MM.1S (cell line): ENCODE results near the gene KRT34.

Experiments
- DNase-seq: peaks from one replicate; pipeline ENCODE4 v3.0.0-alpha.2; 2015
- H2AFZ ChIP-seq: fragments of 300-600 bp; sonication (generic); 2 replicates; pipeline ENCODE4 v1.6.0; 2016; ENCODE audit warnings: antibody characterized with exemption, low read length
- H3F3A ChIP-seq: fragments of 300-600 bp; sonication (generic); 2 replicates; pipeline ENCODE4 v1.6.1; 2016; ENCODE audit warnings: mild to moderate bottlenecking, antibody characterized with exemption, low read length, moderate library complexity, mixed read lengths; ENCODE audit not compliant: insufficient read depth
- H3K27ac ChIP-seq: fragments of 300-600 bp; sonication (generic); 2 replicates; pipeline ENCODE4 v1.5.1; 2016; ENCODE audit warnings: mild to moderate bottlenecking, low read length
- H3K27me3 ChIP-seq: fragments of 300-600 bp; sonication (generic); replicated peaks from 2 replicates; pipeline ENCODE4 v1.6.0; 2016; ENCODE audit warnings: low read length; ENCODE audit not compliant: insufficient read depth
- H3K36me3 ChIP-seq: fragments of 300-600 bp; sonication (generic); replicated peaks from 2 replicates; pipeline ENCODE4 v1.6.1; 2016; ENCODE audit warnings: mild to moderate bottlenecking, low read length, mixed read lengths; ENCODE audit not compliant: insufficient read depth
- H3K4me1 ChIP-seq: fragments of 300-600 bp; sonication (generic); 2 replicates; pipeline ENCODE4 v1.6.1; 2016; ENCODE audit warnings: low read length, mixed read lengths
- H3K4me2 ChIP-seq: fragments of 300-600 bp; sonication (generic); 2 replicates; pipeline ENCODE4 v1.6.0; 2016; ENCODE audit warnings: low read depth, low read length
- H3K4me3 ChIP-seq: fragments of 300-600 bp; sonication (generic); 2 replicates; pipeline ENCODE4 v1.5.1; 2016; ENCODE audit warnings: low read length, mixed read lengths
- H3K79me2 ChIP-seq: fragments of 300-600 bp; sonication (generic); 2 replicates; pipeline ENCODE4 v1.6.1; 2016; ENCODE audit warnings: mixed run types, low read length, mixed read lengths
- H3K9ac ChIP-seq: fragments of 300-600 bp; sonication (generic); 2 replicates; pipeline ENCODE4 v1.6.1; 2016; ENCODE audit warnings: low read length, mixed read lengths
- H3K9me2 ChIP-seq: fragments of 300-600 bp; sonication (generic); replicated peaks from 2 replicates; pipeline ENCODE4 v1.6.1; 2016; ENCODE audit warnings: mild to moderate bottlenecking, low read length, mixed read lengths; ENCODE audit not compliant: insufficient read depth
- H3K9me3 ChIP-seq: fragments of 300-600 bp; sonication (generic); replicated peaks from 2 replicates; pipeline ENCODE4 v1.6.1; 2016; ENCODE audit warnings: mild to moderate bottlenecking, low read length, mixed read lengths; ENCODE audit not compliant: insufficient read depth
- H4K20me1 ChIP-seq: fragments of 300-600 bp; sonication (generic); 2 replicates; pipeline ENCODE4 v1.6.1; 2016; ENCODE audit warnings: mild to moderate bottlenecking, low read length, moderate library complexity, mixed read lengths; ENCODE audit not compliant: insufficient read depth
- EZH2 ChIP-seq: fragments of 300-600 bp; sonication (generic); optimal IDR thresholded peaks from 2 replicates; pipeline ENCODE3; 2017; ENCODE audit warnings: low read depth, mild to moderate bottlenecking, antibody characterized with exemption, low read length, mixed read lengths
- EZH2phosphoT487 ChIP-seq: fragments of 300-600 bp; sonication (generic); IDR thresholded peaks from 2 replicates; pipeline ENCODE4 v1.6.1; 2018; ENCODE audit warnings: antibody characterized with exemption, low read length
- TF ChIP-seq, protein P1 (sequence below): fragments of 300-600 bp; sonication (generic); IDR thresholded peaks from 2 replicates; pipeline ENCODE4 v1.5.1; 2016; ENCODE audit warnings: antibody characterized with exemption, low read length, mixed read lengths

KRT34 gene

DNA sequence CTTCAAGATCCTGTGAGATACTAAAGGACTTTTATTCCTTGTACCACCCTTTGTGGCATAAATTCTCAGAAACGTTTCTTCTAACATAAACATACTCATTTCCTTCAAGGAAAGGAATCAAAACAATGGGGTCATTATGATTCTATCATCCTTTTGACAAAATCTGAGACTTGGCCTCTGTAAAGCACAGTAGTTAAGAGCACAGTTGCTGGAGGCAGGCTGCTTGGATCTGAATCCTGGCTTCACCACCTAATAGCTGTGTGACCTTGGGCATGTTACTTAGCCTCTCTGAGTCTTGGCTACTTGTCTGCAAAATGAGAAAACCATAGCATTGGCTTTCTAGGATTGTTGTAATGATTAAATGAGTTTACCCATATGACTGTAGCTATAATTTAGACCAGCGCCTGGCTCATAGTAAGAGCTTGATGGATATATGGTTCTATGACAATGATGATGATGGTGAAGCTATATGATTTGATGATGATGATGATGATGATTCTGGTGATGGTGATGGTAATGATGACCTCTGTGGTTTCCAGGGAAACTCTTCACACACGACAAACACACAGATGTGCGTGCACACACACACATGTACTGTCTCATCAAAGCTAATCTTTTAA lies 21.4 kb upstream of the KRT34 start:
- Histone ChIP-seq H3K4me3 (no peak overlapping the region), H3F3A (no peaks in the 10 kb centered on the region), H4K20me1 (no peaks in the 10 kb centered on the region), H3K4me2 (no peak overlapping the region), H3K27me3 (no peaks in the 10 kb centered on the region), H3K9me2 (no peaks in the 10 kb centered on the region), H3K4me1 (no peaks in the 10 kb centered on the region), H3K9me3 (no peaks in the 10 kb centered on the region), H2AFZ (no peak overlapping the region), H3K36me3 (no peaks in the 10 kb centered on the region), H3K9ac (no peak overlapping the region), H3K79me2 (no peaks in the 10 kb centered on the region), H3K27ac (no peak overlapping the region)
- TF ChIP-seq, protein P1, sequence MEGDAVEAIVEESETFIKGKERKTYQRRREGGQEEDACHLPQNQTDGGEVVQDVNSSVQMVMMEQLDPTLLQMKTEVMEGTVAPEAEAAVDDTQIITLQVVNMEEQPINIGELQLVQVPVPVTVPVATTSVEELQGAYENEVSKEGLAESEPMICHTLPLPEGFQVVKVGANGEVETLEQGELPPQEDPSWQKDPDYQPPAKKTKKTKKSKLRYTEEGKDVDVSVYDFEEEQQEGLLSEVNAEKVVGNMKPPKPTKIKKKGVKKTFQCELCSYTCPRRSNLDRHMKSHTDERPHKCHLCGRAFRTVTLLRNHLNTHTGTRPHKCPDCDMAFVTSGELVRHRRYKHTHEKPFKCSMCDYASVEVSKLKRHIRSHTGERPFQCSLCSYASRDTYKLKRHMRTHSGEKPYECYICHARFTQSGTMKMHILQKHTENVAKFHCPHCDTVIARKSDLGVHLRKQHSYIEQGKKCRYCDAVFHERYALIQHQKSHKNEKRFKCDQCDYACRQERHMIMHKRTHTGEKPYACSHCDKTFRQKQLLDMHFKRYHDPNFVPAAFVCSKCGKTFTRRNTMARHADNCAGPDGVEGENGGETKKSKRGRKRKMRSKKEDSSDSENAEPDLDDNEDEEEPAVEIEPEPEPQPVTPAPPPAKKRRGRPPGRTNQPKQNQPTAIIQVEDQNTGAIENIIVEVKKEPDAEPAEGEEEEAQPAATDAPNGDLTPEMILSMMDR, result no peak
- TF ChIP-seq EZH2phosphoT487 (no peak), EZH2 (no peak)
- no peak for DNase-seq

DNA sequence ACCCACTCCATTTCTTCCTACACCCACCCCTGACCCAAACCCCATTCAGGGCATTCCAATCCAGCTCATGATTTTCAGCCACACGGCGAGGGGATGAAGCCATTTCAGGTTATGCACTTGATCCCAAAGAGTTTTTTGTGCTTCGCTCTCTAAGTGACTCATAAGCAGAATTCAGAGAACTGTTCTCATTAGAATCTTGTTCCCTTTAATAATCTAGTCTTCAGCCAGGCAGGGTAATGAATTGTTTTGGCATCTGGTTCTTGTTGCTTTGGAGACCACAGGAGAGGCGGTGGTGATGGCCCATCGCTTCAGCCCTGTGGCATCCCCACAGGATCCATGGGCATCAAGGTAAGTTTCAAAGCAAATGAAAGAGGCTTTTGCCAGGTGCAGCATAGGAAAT lies 20.1 kb upstream of the KRT34 start:
- H3K27me3 ChIP-seq, result no peaks in the 10 kb centered on the region
- no peaks in the 10 kb centered on the region for H3F3A ChIP-seq
- no peaks in the 10 kb centered on the region for H3K79me2 ChIP-seq
- H3K4me1 ChIP-seq, result no peaks in the 10 kb centered on the region
- H4K20me1 ChIP-seq, result no peaks in the 10 kb centered on the region
- H3K4me3 ChIP-seq, result no peak overlapping the region
- H3K9ac ChIP-seq, result no peak overlapping the region
- no peak overlapping the region for H2AFZ ChIP-seq
- no peaks in the 10 kb centered on the region for H3K9me2 ChIP-seq
- H3K4me2 ChIP-seq, result no peak overlapping the region
- H3K36me3 ChIP-seq, result no peaks in the 10 kb centered on the region
- H3K9me3 ChIP-seq, result no peaks in the 10 kb centered on the region
- TF ChIP-seq EZH2phosphoT487 (no peak), EZH2 (no peak)
- TF ChIP-seq, protein P1, result no peak
- no peak overlapping the region for H3K27ac ChIP-seq
- DNase-seq, result no peak

DNA sequence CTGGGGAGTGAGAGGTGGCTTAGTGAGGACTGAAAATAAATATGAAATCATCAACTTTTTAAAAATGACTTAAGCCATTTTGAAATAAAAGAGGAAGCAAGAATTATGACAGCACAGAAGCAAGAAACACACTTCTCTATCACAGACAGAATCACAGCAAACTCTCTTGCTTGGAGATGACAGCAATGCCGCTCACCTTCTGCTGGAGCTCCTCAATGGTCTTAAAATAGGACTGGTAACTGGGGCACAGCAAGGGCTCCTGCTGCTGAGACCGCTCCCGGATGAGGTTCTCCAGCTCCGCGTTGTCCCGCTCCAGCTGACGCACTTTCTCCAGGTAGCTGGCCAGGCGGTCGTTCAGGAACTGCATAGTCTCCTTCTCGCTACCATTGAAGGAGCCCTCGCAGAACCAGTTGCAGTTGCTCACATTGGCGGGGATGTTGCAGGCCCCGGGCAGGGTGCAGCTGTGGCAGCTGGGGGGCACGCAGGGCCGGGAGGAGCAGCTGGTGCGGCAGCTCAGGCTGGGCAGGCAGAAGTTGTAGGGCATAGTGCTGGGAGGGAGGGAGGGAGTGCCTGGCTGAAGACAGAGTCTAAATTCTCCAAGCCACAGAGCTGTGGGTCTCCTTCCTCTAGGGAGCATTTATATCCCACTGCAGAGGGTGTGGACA lies 15.0 kb upstream of the KRT34 start, which contains the start of gene KRT31:
Gene KRT31, minus strand, starts transcription at position 613 of the 665 bp plus-strand sequence. Its CDS starts 69 bp downstream, at position 544.
- H3K79me2 ChIP-seq, result no peaks in the 10 kb centered on the region
- H3K9me2 ChIP-seq, result no peaks in the 10 kb centered on the region
- H3K4me2 ChIP-seq, result no peak within 1 kb of the TSS
- H3K27ac ChIP-seq, result no peak within 1 kb of the TSS
- H3K4me1 ChIP-seq, result no peaks in the 10 kb centered on the region
- 0 out of 2 replicates have a peak, but pooled peaks cover 4% of the 10 kb centered on the region for H3K27me3 ChIP-seq
- no peak within 1 kb of the TSS for H3K9ac ChIP-seq
- H3F3A ChIP-seq, result no peaks in the 10 kb centered on the region
- no peak within 1 kb of the TSS for H2AFZ ChIP-seq
- H3K36me3 ChIP-seq, result no peaks in the 10 kb centered on the region
- no peak for TF ChIP-seq EZH2phosphoT487
- no peak for TF ChIP-seq EZH2
- TF ChIP-seq, protein P1, result no peak
- no peak within 1 kb of the TSS for H3K4me3 ChIP-seq
- H4K20me1 ChIP-seq, result no peaks in the 10 kb centered on the region
- H3K9me3 ChIP-seq, result no peaks in the 10 kb centered on the region
- no peak for DNase-seq
